Stimulated activated CD4-positive, alpha-beta T cell treated with anti-CD3 and anti-CD28 coated beads, Interleukin-2, amount 100 ng/mL, for 24 hours (primary cell): Measurements from ENCODE around the gene FNBP1L.

Source experiments
- DNase-seq, 2 donors: peaks; one replicate each; pipeline ENCODE4 v3.0.0-alpha.2; 2020

Gene FNBP1L

GRCh38 chr1:93495911-93496310 is 48.0 kb downstream of the FNBP1L start:
- no peak for DNase-seq

GRCh38 chr1:93496520-93496919 is 48.6 kb downstream of the FNBP1L start:
- no peak for DNase-seq

- DNase-seq: no peak
Observed at GRCh38 chr1:93499075-93499474, 51.2 kb downstream of the FNBP1L start.

GRCh38 chr1:93499533-93499932 is 51.6 kb downstream of the FNBP1L start:
- no peak for DNase-seq

- DNase-seq: no peak
Observed at GRCh38 chr1:93500275-93500674, 52.4 kb downstream of the FNBP1L start.

GRCh38 chr1:93501399-93501798 is 53.5 kb downstream of the FNBP1L start:
- DNase-seq: no peak

- no peak for DNase-seq
Observed at GRCh38 chr1:93501829-93502369, 54.0 kb downstream of the FNBP1L start.

GRCh38 chr1:93502571-93502970 is 54.7 kb downstream of the FNBP1L start:
- no peak for DNase-seq

GRCh38 chr1:93503163-93503562 is 55.2 kb downstream of the FNBP1L start:
- no peak for DNase-seq

GRCh38 chr1:93503816-93504215 is 55.9 kb downstream of the FNBP1L start:
- DNase-seq: no peak

GRCh38 chr1:93504247-93505033 is 56.5 kb downstream of the FNBP1L start:
- DNase-seq: no peak

GRCh38 chr1:93506126-93506525 is 58.2 kb downstream of the FNBP1L start:
- DNase-seq: no peak

GRCh38 chr1:93516164-93516563 is 68.2 kb downstream of the FNBP1L start:
- peak in 1 of 2 donors; percentile 12 for DNase-seq

- DNase-seq: no peak
Observed at GRCh38 chr1:93518516-93518915, 70.6 kb downstream of the FNBP1L start.

- no peak for DNase-seq
Observed at GRCh38 chr1:93519199-93519829, 71.4 kb downstream of the FNBP1L start.

GRCh38 chr1:93521618-93522017 is 73.7 kb downstream of the FNBP1L start:
- DNase-seq: no peak

- DNase-seq: no peak
Observed at GRCh38 chr1:93522721-93523120, 74.8 kb downstream of the FNBP1L start.

GRCh38 chr1:93525431-93525830 is 77.5 kb downstream of the FNBP1L start:
- DNase-seq: no peak

GRCh38 chr1:93526431-93526830 is 78.5 kb downstream of the FNBP1L start:
- DNase-seq: no peak

- DNase-seq: no peak
Observed at GRCh38 chr1:93528412-93528811, 80.5 kb downstream of the FNBP1L start.

- no peak for DNase-seq
Observed at GRCh38 chr1:93531193-93531592, 83.3 kb downstream of the FNBP1L start.

- DNase-seq: no peak
Observed at GRCh38 chr1:93532780-93533378, 85.0 kb downstream of the FNBP1L start.

- DNase-seq: no peak
Observed at GRCh38 chr1:93533677-93534076, 85.8 kb downstream of the FNBP1L start.

GRCh38 chr1:93537396-93537795 is 89.5 kb downstream of the FNBP1L start:
- no peak for DNase-seq
